Measurements from ENCODE around the gene TCTN3. TPM values are rescaled to one million over a fixed set of nuclear protein-coding genes. Genes with fewer than 3 reads are reported as not detected.
"Not testable (repeated sequence)": the region's sequence is repeated elsewhere in the genome, so short reads cannot be mapped to it uniquely, and the experiment has no call there.

Gene TCTN3
- polyA plus RNA-seq, 12 donors = 23.8 to 44.8 (median 29.0) TPM; not detected in 1

GRCh38 chr10:95637911-95638310 lies 55.8 kb downstream of the TCTN3 start:
- DNase-seq = no peak

GRCh38 chr10:95637140-95637539 lies 56.6 kb downstream of the TCTN3 start:
- no peak for DNase-seq

- DNase-seq = no peak
Measured at GRCh38 chr10:95635319-95635733, 58.4 kb downstream of the TCTN3 start.

GRCh38 chr10:95628786-95629185 lies 64.9 kb downstream of the TCTN3 start:
- DNase-seq = no peak

GRCh38 chr10:95626500-95626899 lies 67.2 kb downstream of the TCTN3 start:
- DNase-seq = no peak

GRCh38 chr10:95620415-95620814 lies 73.3 kb downstream of the TCTN3 start:
- not testable (repeated sequence) for DNase-seq

- DNase-seq = no peak
Measured at GRCh38 chr10:95618101-95618500, 75.6 kb downstream of the TCTN3 start.

- DNase-seq = no peak
Measured at GRCh38 chr10:95616446-95616845, 77.3 kb downstream of the TCTN3 start.

Other genes starting within 250 kb of the TCTN3 start
- gene SORBS1, start 132.6 kb downstream of the TCTN3 start, polyA plus RNA-seq (ENCODE audit: insufficient read length in 12 of 12) = 100 to 1,000 TPM in 3 of 12 donors, 10 to 100 TPM in 8, not detected in 1; 47.7 to 149 (median 78.2) TPM
- 10 to 100 TPM in 11 of 12 donors, not detected in 1; 33.6 to 63.3 (median 48.7) TPM for gene ALDH18A1, start 37.2 kb downstream of the TCTN3 start, polyA plus RNA-seq (ENCODE audit: insufficient read length in 12 of 12)
- 10 to 100 TPM in 11 of 12 donors, not detected in 1; 12.7 to 20.0 (median 14.3) TPM for gene ENTPD1, start 62.2 kb upstream of the TCTN3 start, polyA plus RNA-seq (ENCODE audit: insufficient read length in 12 of 12)
- gene CC2D2B, start 214.0 kb upstream of the TCTN3 start, polyA plus RNA-seq (ENCODE audit: insufficient read length in 12 of 12) = 1 to 10 TPM in 4 of 12 donors, under 1 TPM in 6, not detected in 2; 0.41 to 1.9 (median 0.99) TPM

Data from muscle of arm (tissue), 12 donors.